Astrocyte of the cerebellum (primary cell): ENCODE data around the gene ABHD6.
"Not testable (repeated sequence)": the region's sequence is repeated elsewhere in the genome, so short reads cannot be mapped to it uniquely, and the experiment has no call there.

Experiments used
- DNase-seq: peaks from one replicate; pipeline ENCODE4 v3.0.0-alpha.2; 2011; ENCODE audit warnings: low read depth
- H3K4me3 ChIP-seq: 2 replicates; pipeline ENCODE4 v1.5.1; 2011; ENCODE audit warnings: mild to moderate bottlenecking, low read depth, low read length, moderate library complexity
- CTCF ChIP-seq: IDR thresholded peaks from 2 replicates; pipeline ENCODE4 v1.5.1; 2012; ENCODE audit warnings: low read length, low read depth, moderate library complexity, mild to moderate bottlenecking; ENCODE audit errors: missing control alignments
- in situ Hi-C: cut with HindIII; loops from 2 replicates; pipeline ENCODE4 v1.10.0; 2017; ENCODE audit warnings: low sequenced_read_pairs

The ABHD6 gene

GRCh38 chr3:58216496-58217195 is 20.9 kb upstream of the ABHD6 start:
- no peak for TF ChIP-seq CTCF
- in situ Hi-C loops, result no loop called here
- DNase-seq, result no peak
- H3K4me3 ChIP-seq, result no peak overlapping the region

- in situ Hi-C loops, result no loop called here
- H3K4me3 ChIP-seq, result peak overlapping the region; percentile 3
- peak; percentile 88 for TF ChIP-seq CTCF
- peak; percentile 74 for DNase-seq
These were observed 20.3 kb upstream of the ABHD6 start for GRCh38 chr3:58217209-58217811.

GRCh38 chr3:58218904-58219303 is 18.7 kb upstream of the ABHD6 start:
- H3K4me3 ChIP-seq, result no peak overlapping the region
- in situ Hi-C loops, result no loop called here
- no peak for TF ChIP-seq CTCF
- no peak for DNase-seq

GRCh38 chr3:58222161-58222724 is 15.3 kb upstream of the ABHD6 start:
- no peak for TF ChIP-seq CTCF
- in situ Hi-C loops, result no loop called here
- H3K4me3 ChIP-seq, result no peak overlapping the region
- no peak for DNase-seq

- DNase-seq, result no peak
- in situ Hi-C loops, result no loop called here
- no peak for TF ChIP-seq CTCF
- no peak overlapping the region for H3K4me3 ChIP-seq
These were observed 13.7 kb upstream of the ABHD6 start for GRCh38 chr3:58223855-58224254.

GRCh38 chr3:58227933-58228332 is 9.7 kb upstream of the ABHD6 start:
- DNase-seq, H3K4me3 ChIP-seq, in situ Hi-C loops: not testable (repeated sequence)
